Trophoblast cell (in vitro differentiated cells and primary cell): ENCODE results near the gene SLC13A2.
A peak's percentile ranks its signal among the peaks of the same experiment; 100 is the strongest.

Experiments
- DNase-seq, 2 donors: peaks; one replicate each; pipeline ENCODE4 v3.0.0-alpha.2; 2016
- H2AFZ ChIP-seq: 2 replicates; pipeline ENCODE4 v1.6.1; 2013; ENCODE audit warnings: low read length, moderate library complexity, mild to moderate bottlenecking; ENCODE audit not compliant: insufficient read depth, poor library complexity
- H2AK5ac ChIP-seq: 2 replicates; pipeline ENCODE4 v1.6.1; 2013; ENCODE audit warnings: mild to moderate bottlenecking, low read length
- H2BK120ac ChIP-seq: 2 replicates; pipeline ENCODE4 v1.6.1; 2013; ENCODE audit warnings: low read length, mild to moderate bottlenecking, moderate library complexity; ENCODE audit not compliant: insufficient read depth, poor library complexity
- H2BK12ac ChIP-seq: 2 replicates; pipeline ENCODE4 v1.6.1; 2013; ENCODE audit warnings: mild to moderate bottlenecking, low read length, moderate library complexity
- H2BK5ac ChIP-seq: 2 replicates; pipeline ENCODE4 v1.6.1; 2013; ENCODE audit warnings: low read length, low read depth, moderate library complexity, mild to moderate bottlenecking; ENCODE audit not compliant: poor library complexity
- H3K14ac ChIP-seq: 2 replicates; pipeline ENCODE4 v1.6.1; 2013; ENCODE audit warnings: mild to moderate bottlenecking, low read length
- H3K18ac ChIP-seq: 2 replicates; pipeline ENCODE4 v1.6.1; 2013; ENCODE audit warnings: mild to moderate bottlenecking, low read length
- H3K23ac ChIP-seq: 2 replicates; pipeline ENCODE4 v1.6.1; 2013; ENCODE audit warnings: low read length
- H3K27ac ChIP-seq: 2 replicates; pipeline ENCODE4 v1.5.1; 2013; ENCODE audit warnings: low read depth, mild to moderate bottlenecking, inconsistent platforms, low read length, moderate library complexity
- H3K27me3 ChIP-seq: 2 replicates; pipeline ENCODE4 v1.6.1; 2013; ENCODE audit warnings: inconsistent platforms, mild to moderate bottlenecking, low read length, moderate library complexity; ENCODE audit not compliant: insufficient read depth
- H3K36me3 ChIP-seq, 2 experiments: 1 replicate in 1 of 2; 2 replicates in 1 of 2; pipeline ENCODE4 v1.6.1; 2013; ENCODE audit warnings: low read length in 2 of 2, mild to moderate bottlenecking in 2 of 2, moderate library complexity in 1 of 2; ENCODE audit not compliant: insufficient read depth in 2 of 2, control insufficient read depth in 1 of 2
- H3K4ac ChIP-seq: 2 replicates; pipeline ENCODE4 v1.6.1; 2013; ENCODE audit warnings: low read depth, mild to moderate bottlenecking, low read length, moderate library complexity
- H3K4me1 ChIP-seq, 2 experiments: 1 replicate in 1 of 2; 2 replicates in 1 of 2; pipeline ENCODE4 v1.6.1; 2013; ENCODE audit warnings: low read length in 2 of 2, mild to moderate bottlenecking in 2 of 2, moderate library complexity in 1 of 2; ENCODE audit not compliant: insufficient read depth in 2 of 2, control insufficient read depth in 1 of 2
- H3K4me2 ChIP-seq: 2 replicates; pipeline ENCODE4 v1.6.1; 2013; ENCODE audit warnings: inconsistent platforms, mild to moderate bottlenecking, low read length, moderate library complexity
- H3K4me3 ChIP-seq: 2 replicates; pipeline ENCODE4 v1.5.1; 2013; ENCODE audit warnings: mild to moderate bottlenecking, low read depth, low read length, inconsistent platforms
- H3K79me1 ChIP-seq: one replicate; pipeline ENCODE4 v1.6.1; 2013; ENCODE audit warnings: low read length
- H3K79me2 ChIP-seq: 2 replicates; pipeline ENCODE4 v1.6.1; 2013; ENCODE audit warnings: low read length, mild to moderate bottlenecking; ENCODE audit not compliant: control insufficient read depth, insufficient read depth, poor library complexity
- H3K9ac ChIP-seq: 2 replicates; pipeline ENCODE4 v1.6.1; 2013; ENCODE audit warnings: mild to moderate bottlenecking, low read length
- H3K9me3 ChIP-seq: 2 replicates; pipeline ENCODE4 v1.6.1; 2013; ENCODE audit warnings: low read depth, mild to moderate bottlenecking, control low read depth, inconsistent platforms, low read length; ENCODE audit not compliant: insufficient read depth
- H4K12ac ChIP-seq: 2 replicates; pipeline ENCODE4 v1.6.1; 2013; ENCODE audit warnings: low read depth, mild to moderate bottlenecking, low read length, moderate library complexity
- H4K8ac ChIP-seq: 2 replicates; pipeline ENCODE4 v1.6.1; 2013; ENCODE audit warnings: low read depth, mild to moderate bottlenecking, low read length, moderate library complexity
- H4K91ac ChIP-seq: one replicate; pipeline ENCODE4 v1.6.1; 2013; ENCODE audit warnings: low read depth, mild to moderate bottlenecking, low read length, moderate library complexity
- WGBS: extraction: QIAGEN DNeasy Blood & Tissue Kit; methylation state at CpG from one replicate; pipeline ENCODE4 v1.1.7; 2013; ENCODE audit warnings: missing lambda C conversion rate; ENCODE audit not compliant: insufficient read length, insufficient coverage; ENCODE audit errors: extremely low coverage; 5-methylcytosine and 5-hydroxymethylcytosine counted together

The SLC13A2 gene

GRCh38 chr17:28484296-28484695 lies 10.9 kb downstream of the SLC13A2 start:
- WGBS: no CpG with 5 or more reads among the region's 2 CpGs
- no peaks in the 10 kb centered on the region for H3K79me2 ChIP-seq
- H4K8ac ChIP-seq: no peak overlapping the region

GRCh38 chr17:28485049-28485448 lies 11.6 kb downstream of the SLC13A2 start:
- no CpG with 5 or more reads among the region's 3 CpGs for WGBS
- no peak overlapping the region for H2BK5ac ChIP-seq
- no peak overlapping the region for H3K4me3 ChIP-seq
- H3K9me3 ChIP-seq: no peaks in the 10 kb centered on the region
- H2BK120ac ChIP-seq: no peak overlapping the region
- H3K9ac ChIP-seq: peak overlapping the region; percentile 28
- H2AFZ ChIP-seq: no peak overlapping the region
- H3K27ac ChIP-seq: no peak overlapping the region
- H2BK12ac ChIP-seq: no peak overlapping the region
- no peak overlapping the region for H4K12ac ChIP-seq
- H3K23ac ChIP-seq: no peak overlapping the region
- H3K14ac ChIP-seq: no peak overlapping the region
- peaks cover 0 to 3% of the 10 kb centered on the region in 2 experiments for H3K4me1 ChIP-seq
- H4K91ac ChIP-seq: no peak overlapping the region
- no peaks in the 10 kb centered on the region for H3K79me2 ChIP-seq
- no peaks in the 10 kb centered on the region for H3K36me3 ChIP-seq
- H3K4me2 ChIP-seq: no peak overlapping the region
- no peak for DNase-seq
- H3K27me3 ChIP-seq: no peaks in the 10 kb centered on the region
- H3K79me1 ChIP-seq: no peaks in the 10 kb centered on the region
- H3K4ac ChIP-seq: no peak overlapping the region
- no peak overlapping the region for H2AK5ac ChIP-seq
- no peak overlapping the region for H3K18ac ChIP-seq
- no peak overlapping the region for H4K8ac ChIP-seq

More at GRCh38 chr17:28484296-28484695, 10.9 kb downstream of the SLC13A2 start:
- H3K4me3 ChIP-seq: no peak overlapping the region
- H2AFZ ChIP-seq: no peak overlapping the region
- H2AK5ac ChIP-seq: no peak overlapping the region
- H3K27ac ChIP-seq: no peak overlapping the region
- H4K91ac ChIP-seq: no peak overlapping the region
- H2BK5ac ChIP-seq: no peak overlapping the region
- H3K14ac ChIP-seq: no peak overlapping the region
- no peaks in the 10 kb centered on the region for H3K79me1 ChIP-seq
- H4K12ac ChIP-seq: no peak overlapping the region
- H2BK12ac ChIP-seq: no peak overlapping the region
- no peak overlapping the region for H3K4ac ChIP-seq
- no peaks in the 10 kb centered on the region for H3K27me3 ChIP-seq
- no peak overlapping the region for H3K9ac ChIP-seq
- H3K18ac ChIP-seq: no peak overlapping the region
- H3K36me3 ChIP-seq: no peaks in the 10 kb centered on the region
- no peak overlapping the region for H2BK120ac ChIP-seq
- H3K23ac ChIP-seq: no peak overlapping the region
- no peaks in the 10 kb centered on the region for H3K9me3 ChIP-seq
- no peak overlapping the region for H3K4me2 ChIP-seq
- DNase-seq: no peak
- peaks cover 0 to 3% of the 10 kb centered on the region in 2 experiments for H3K4me1 ChIP-seq

GRCh38 chr17:28487881-28488532 lies 14.6 kb downstream of the SLC13A2 start:
- Histone ChIP-seq H3K23ac (no peak overlapping the region), H3K79me1 (no peaks in the 10 kb centered on the region), H3K14ac (no peak overlapping the region), H4K8ac (no peak overlapping the region), H3K4me1 (no peaks in the 10 kb centered on the region), H2AFZ (no peak overlapping the region), H2BK5ac (no peak overlapping the region), H3K4ac (no peak overlapping the region), H2AK5ac (no peak overlapping the region), H3K36me3 (no peaks in the 10 kb centered on the region), H4K91ac (no peak overlapping the region), H3K27me3 (no peaks in the 10 kb centered on the region), H3K79me2 (no peaks in the 10 kb centered on the region), H3K18ac (no peak overlapping the region), H3K4me2 (no peak overlapping the region), H4K12ac (no peak overlapping the region), H3K4me3 (no peak overlapping the region), H2BK120ac (no peak overlapping the region), H3K27ac (no peak overlapping the region), H3K9me3 (peaks cover 2% of the 10 kb centered on the region), H3K9ac (no peak overlapping the region), H2BK12ac (no peak overlapping the region)
- WGBS: no CpG with 5 or more reads among the region's 5 CpGs
- DNase-seq: no peak

GRCh38 chr17:28488533-28489276 lies 15.3 kb downstream of the SLC13A2 start:
- Histone ChIP-seq H3K4me2 (no peak overlapping the region), H3K23ac (no peak overlapping the region), H2AK5ac (no peak overlapping the region), H3K79me1 (no peaks in the 10 kb centered on the region), H3K4ac (no peak overlapping the region), H4K12ac (no peak overlapping the region), H4K8ac (no peak overlapping the region), H2BK120ac (no peak overlapping the region), H3K36me3 (no peaks in the 10 kb centered on the region), H3K27ac (no peak overlapping the region), H3K79me2 (no peaks in the 10 kb centered on the region), H2BK5ac (no peak overlapping the region), H3K18ac (no peak overlapping the region), H3K14ac (no peak overlapping the region), H3K27me3 (no peaks in the 10 kb centered on the region), H3K9ac (no peak overlapping the region), H3K4me1 (no peaks in the 10 kb centered on the region), H2AFZ (no peak overlapping the region), H4K91ac (no peak overlapping the region), H3K9me3 (peaks cover 2% of the 10 kb centered on the region), H3K4me3 (no peak overlapping the region), H2BK12ac (no peak overlapping the region)
- WGBS: no CpG with 5 or more reads among the region's 7 CpGs
- no peak for DNase-seq
